Stimulated activated CD8-positive, alpha-beta memory T cell treated with anti-CD3 and anti-CD28 coated beads, Interleukin-4, amount 100 ng/mL, for 24 hours (primary cell): ENCODE data around the gene TOP1.
"Not testable (repeated sequence)": the region's sequence is repeated elsewhere in the genome, so short reads cannot be mapped to it uniquely, and the experiment has no call there.

Source experiments
- DNase-seq: peaks from one replicate; pipeline ENCODE4 v3.0.0-alpha.2; 2020; ENCODE audit warnings: low read depth

TOP1 gene

DNA sequence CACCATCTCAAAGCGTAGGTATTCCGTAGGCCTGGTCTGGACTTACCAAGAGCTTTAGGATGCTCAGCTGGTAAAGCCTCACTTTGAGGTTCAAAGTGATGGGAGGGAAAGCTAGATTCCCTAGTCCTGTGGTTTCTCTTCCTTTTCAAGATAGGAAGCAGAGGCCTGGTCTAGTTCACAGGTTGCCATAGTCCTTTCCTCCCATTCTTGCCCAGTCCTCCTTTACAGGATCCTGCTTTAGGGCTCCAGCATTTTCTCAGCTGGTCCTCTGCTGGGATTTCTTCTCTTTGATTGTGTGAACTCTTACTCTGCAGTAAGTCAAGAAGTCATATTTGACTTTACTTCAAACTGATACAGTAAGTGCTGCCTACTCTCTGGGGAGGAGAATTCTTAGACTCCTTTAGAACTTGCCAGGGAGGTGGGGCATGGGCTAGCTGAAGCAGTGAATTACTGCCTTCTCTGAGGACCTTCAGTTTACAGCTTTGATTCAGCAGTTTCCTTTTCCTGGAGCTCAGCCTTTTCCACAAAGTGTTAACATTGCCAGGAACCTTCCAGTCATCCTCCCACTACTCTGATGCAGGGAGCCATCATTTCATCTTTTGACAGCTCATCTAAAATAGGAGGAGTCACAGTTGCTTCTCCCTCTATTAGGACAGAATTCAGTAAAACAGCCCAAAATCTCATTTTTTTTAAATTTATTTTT, 65.9 kb downstream of the TOP1 start:
- no peak for DNase-seq

DNA sequence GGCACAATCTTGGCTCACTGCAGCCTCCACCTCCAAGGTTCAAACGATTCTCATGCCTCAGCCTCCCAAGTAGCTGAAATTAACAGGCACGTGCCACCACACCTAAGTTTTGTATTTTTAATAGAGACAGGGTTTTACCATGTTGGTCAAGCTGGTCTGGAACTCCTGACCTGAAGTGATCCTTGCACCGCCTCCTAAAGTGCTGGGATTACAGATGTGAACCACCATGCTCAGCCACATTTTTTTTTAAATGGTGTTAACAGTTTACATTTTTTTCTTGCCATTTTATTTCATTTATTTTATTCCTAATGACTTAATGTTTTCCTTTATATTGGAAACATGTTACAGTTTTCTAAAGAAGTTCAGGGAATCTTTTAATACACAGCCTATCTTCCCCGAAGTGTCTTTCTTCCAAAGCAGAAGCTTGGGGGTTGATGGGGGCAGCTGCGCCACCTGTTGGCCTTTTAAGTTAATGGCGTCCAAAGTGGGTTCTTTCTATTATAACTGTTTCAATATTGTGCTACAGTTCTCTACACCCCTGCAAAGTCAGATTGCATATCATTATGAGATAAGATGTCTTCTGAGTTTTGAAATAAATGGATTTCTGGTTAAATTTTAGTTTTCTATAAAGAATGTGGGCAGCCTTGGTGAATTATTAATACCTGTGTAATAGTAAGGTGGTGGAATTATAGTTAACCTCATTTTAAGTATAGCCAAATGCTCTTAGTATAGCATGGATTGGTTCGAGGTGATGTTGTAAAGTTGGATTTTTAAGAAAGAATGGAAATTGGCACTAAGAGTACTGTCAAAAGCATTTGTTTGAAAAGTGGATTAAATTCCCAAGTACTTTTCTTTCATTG, 66.7 kb downstream of the TOP1 start:
- peak; percentile 27 for DNase-seq

GRCh38 chr20:41098703-41099250, 70.2 kb downstream of the TOP1 start:
- no peak for DNase-seq

GRCh38 chr20:41100001-41100480, 71.4 kb downstream of the TOP1 start:
- no peak for DNase-seq

DNA sequence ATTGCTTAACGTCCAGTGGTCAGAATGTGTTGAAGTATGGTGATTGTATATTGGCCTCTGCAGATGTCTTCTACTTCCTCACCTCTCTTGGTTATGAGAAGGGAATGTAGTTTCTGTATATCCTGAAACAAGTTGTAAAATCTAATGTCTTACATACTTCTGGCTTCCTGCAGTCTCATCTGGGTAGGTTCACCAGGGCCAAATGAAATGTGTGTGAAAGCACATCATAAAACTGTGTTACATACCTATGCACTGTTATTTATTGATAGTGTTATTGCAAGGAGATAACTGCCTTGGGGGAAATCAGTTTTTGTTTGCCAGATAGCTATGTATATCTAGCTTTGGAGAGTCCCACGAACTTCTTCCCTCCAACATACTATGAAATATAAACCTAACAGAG, 73.0 kb downstream of the TOP1 start:
- DNase-seq, result no peak

DNA sequence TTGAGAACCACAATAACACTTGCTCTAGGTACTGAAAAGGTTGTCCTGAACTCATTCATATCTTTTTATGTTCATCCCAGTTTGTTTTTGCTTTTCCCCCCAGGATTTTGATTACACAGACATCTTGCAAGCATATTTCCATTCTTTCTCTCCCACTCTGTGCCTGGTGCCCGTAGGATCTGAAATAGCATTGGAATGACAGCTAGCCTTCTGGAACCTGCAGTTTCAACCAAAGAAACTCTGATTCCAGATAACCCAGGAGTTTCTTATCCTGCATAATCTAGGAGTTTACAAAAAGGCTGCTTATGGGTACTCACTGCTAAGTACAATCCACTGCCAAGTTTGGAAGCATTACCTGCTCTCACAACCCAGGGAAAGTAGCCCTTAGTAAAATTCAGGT, 79.9 kb downstream of the TOP1 start:
- no peak for DNase-seq

DNA sequence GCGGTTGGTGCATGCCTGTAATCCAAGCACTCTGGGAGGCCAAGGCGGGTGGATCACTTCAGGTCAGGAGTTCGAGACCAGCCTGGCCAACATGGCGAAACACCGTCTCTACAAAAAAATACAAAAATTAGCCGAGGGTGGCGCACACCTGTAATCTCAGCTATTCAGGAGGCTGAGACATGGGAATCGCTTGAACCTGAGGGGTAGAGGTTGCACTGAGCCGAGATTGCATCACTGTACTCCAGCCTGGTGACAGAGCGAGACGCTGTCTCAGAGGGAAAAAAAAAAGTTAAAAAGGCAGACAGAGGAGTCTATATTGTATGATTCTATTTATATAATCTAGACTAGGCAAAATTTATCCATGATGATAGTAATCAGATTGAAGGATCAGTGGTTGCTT, 81.4 kb downstream of the TOP1 start:
- DNase-seq, result no peak

DNA sequence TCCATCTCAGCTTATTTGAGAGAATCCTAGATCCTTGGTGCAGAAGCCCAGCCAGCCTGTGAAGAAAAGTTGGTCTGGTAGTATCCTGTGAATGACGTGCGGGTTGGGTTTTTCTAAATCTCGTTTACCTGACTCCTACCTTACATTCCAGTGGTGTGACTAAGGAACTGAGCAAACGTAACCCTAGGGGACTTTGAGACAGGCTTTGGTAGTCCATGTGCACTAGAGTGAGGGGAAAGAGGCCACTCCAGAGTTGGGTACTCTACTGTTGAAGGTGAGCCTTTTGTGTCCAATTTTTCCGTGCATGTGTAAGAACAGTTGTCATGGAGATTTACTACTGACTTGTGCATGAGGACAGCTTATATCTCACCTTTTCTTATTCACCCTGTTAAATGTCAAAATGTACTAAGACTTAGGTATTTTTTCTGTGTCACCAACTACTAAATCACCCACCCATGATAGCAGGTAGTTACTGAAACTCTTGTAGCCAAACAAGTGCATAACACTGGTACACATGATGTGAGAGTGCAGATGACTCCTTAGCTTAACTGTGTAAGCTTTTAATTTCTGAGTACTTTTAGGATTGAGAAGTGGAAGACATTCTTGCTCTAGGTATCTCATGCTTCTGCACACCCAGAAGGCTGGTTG, 82.4 kb downstream of the TOP1 start:
- DNase-seq, result no peak

DNA sequence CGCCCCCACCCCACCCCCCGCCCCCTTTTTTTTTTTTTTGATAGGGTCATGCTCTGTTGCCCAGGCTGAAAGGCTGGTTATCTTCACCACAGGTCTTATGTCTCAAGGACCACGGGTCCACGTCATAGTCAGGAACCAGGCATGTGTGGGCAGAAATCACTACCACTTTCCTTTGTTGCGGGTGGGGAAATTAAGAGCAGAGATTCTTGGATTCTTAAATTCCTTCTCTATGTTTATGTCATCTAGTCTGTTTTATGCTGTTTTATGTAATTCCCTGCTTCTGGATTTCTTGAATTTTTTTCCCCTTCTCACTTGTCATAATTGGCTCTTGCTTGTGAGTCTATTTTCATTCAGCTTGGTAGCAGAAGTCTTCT, 82.9 kb downstream of the TOP1 start:
- no peak for DNase-seq

DNA sequence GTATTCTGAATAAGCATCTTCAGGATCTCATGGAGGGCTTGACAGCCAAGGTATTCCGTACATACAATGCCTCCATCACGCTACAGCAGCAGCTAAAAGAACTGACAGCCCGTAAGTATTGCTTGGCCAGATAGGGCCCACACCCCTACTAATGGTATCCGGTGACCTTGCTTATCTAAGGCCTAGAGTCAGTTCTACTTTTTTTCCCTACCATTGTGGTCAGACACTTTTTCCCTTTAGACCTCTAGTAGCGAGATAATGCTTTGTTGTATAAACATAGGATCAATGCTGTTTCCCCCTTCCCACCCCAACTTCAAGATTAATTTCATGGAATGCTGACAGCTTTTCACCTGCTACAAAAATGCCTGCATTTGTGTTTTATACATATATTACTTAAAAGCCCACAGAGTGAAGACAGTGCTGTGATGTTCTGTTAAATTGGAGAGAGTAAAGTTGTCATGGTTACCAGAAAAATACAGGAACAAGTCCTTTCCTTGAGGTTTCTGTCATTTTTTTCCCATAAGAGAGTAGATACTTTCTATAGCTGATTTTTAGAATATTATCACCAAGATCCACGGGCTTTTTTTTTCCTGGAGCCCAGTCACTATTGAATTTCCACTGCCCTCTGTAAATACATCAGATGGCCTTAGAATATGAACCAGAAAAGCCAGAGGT, 87.8 kb downstream of the TOP1 start:
- no peak for DNase-seq

GRCh38 chr20:41118159-41118558, 89.5 kb downstream of the TOP1 start:
- DNase-seq, result not testable (repeated sequence)

DNA sequence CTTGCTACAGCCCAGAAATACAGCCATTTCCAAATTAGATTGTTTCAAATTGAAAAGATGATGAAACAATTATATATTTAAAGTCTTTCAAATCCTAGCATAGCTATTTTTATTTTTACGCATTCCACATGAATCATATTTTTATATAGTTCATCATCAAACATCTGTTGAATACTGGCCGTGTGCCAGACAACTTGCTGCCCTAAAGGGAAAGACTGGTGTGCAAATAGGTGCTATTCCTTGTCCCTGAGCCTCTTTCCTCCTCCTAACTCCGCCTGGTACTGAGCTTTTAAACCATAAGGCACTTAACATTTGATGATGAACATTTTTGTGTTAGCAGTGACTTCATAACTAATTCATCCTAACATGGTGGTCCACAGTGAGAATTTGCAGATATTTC, 90.0 kb downstream of the TOP1 start:
- DNase-seq, result no peak

- DNase-seq, result no peak
Observed at GRCh38 chr20:41119614-41120561, 91.3 kb downstream of the TOP1 start.

DNA sequence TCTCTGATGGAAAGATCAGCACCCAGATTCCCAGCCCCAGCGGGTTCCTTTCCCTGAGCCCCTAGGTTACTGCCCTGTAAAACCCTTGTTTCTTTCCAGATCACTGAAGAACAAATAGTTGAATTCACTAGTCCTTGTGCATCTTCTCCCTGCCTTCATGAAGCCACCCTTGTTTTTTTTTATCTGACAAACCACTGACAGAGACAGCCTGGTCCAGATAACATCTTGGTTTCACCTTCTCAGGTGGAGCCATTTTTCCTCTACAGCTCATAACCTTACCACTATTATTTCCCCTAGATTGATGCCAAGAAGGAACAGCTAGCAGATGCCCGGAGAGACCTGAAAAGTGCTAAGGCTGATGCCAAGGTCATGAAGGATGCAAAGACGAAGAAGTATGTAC, 92.8 kb downstream of the TOP1 start:
- DNase-seq, result no peak

DNA sequence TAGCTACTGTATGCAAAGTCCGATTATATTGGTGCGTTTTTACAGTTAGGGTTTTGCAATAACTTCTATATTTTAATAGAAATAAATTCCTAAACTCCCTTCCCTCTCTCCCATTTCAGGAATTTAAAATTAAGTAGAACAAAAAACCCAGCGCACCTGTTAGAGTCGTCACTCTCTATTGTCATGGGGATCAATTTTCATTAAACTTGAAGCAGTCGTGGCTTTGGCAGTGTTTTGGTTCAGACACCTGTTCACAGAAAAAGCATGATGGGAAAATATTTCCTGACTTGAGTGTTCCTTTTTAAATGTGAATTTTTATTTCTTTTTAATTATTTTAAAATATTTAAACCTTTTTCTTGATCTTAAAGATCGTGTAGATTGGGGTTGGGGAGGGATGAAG, 95.0 kb downstream of the TOP1 start:
- no peak for DNase-seq

GRCh38 chr20:41124451-41125094, 96.0 kb downstream of the TOP1 start:
- no peak for DNase-seq

DNA sequence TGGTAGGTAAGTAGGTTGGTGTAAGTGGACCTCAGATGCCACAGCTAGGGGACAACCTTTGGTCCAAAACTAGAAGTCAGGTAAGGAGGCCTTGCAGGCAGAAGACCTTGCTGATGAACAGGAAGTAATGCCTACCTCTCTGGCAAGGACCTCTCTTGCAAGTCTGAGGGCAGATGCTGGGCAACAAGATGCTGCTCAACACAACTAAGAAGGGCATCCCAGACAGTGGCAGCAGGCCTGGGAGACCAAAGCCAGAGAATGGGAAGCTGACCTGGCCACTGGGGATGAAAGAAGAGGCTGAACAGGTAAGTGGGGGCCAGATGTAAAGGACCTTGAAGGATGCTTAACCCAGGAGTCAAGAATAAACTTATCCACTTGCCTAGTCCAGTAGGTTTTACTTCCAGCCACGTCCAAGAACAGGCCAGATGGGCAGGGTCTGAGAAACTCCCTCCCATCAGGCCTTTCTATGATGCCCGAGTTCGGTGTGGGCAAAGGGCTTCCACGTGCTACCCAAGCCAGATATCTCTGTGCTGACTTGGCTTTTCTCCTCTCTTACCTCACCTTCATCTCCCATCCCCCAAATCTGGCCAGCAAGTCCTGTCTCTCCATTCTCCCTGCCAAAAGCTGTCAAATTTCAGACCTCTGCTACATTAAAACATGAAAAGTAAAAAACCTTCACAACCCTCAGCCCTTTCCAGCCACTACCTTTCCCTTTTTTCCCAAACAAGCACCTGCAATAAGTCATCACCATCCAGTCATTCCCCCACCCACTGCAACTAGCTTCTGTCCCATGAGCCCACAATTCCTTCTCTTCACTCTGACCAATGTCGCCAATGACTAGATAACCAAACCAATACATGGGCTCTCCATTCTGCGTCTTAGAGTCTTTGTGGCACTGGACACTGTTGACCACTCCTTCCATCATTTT, 97.2 kb downstream of the TOP1 start:
- DNase-seq, result no peak

- DNase-seq, result no peak
Observed at GRCh38 chr20:41126719-41127118, 98.1 kb downstream of the TOP1 start.

DNA sequence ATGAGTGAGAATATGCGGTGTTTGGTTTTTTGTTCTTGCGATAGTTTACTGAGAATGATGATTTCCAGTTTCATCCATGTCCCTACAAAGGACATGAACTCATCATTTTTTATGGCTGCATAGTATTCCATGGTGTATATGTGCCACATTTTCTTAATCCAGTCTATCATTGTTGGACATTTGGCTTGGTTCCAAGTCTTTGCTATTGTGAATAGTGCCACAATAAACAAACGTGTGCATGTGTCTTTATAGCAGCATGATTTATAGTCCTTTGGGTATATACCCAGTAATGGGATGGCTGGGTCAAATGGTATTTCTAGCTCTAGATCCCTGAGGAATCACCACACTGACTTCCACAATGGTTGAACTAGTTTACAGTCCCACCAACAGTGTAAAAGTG, 99.7 kb downstream of the TOP1 start:
- not testable (repeated sequence) for DNase-seq
